K562 (cell line): ENCODE results near the gene KRT4. TPM values are rescaled to one million over a fixed set of nuclear protein-coding genes. Genes with fewer than 3 reads are reported as not detected.

ENCODE experiments used
- ATAC-seq: fragments of 200-7000 bp; cut with Tn5 transposase; 3 replicates; pipeline ENCODE4 v1.9.1; 2020; ENCODE audit warnings: moderate library complexity
- BruUV-seq: library from RNA; stranded (reverse); fragments of 400-500 nt; replicated peaks from 2 replicates; lab custom pipeline; 2021; lab: Mats Ljungman, UMichigan
- CTCF ChIA-PET: fragments of 300-600 bp; formaldehyde crosslinking; extraction: SDS; loops from one replicate; lab custom pipeline; 2021; ENCODE audit warnings: low intra/inter-chr PET ratio; lab: Yijun Ruan, JAX
- POLR2A ChIA-PET: fragments of 300-600, 350-650 bp; sonication (Branson Sonifier 250); formaldehyde crosslinking; extraction: SDS; loops from one replicate; lab custom pipeline; 2021; ENCODE audit warnings: antibody characterized with exemption, inconsistent platforms; lab: Yijun Ruan, JAX
- DNase-seq, 4 experiments: peaks; one replicate each; pipeline versions ENCODE4 v3.0.0 to v3.0.0-alpha.2; 2011 to 2018; ENCODE audit warnings: low spot score in 3 of 4, mixed read lengths in 3 of 4; ENCODE audit errors: extremely low read depth in 1 of 4
- FAIRE-seq: peaks from 2 replicates; lab custom pipeline; 2011; peaks lifted over from hg19 to GRCh38; lab: Jason Lieb, UNC
- H2AFZ ChIP-seq: 2 replicates; pipeline ENCODE4 v1.6.0; 2011; ENCODE audit warnings: low read depth, low read length, control low read depth, inconsistent platforms
- H3K27ac ChIP-seq: fragments of 200-600 bp; 3 replicates; pipeline ENCODE4 v1.8.0; 2011; ENCODE audit warnings: low read depth, mild to moderate bottlenecking, control low read depth, inconsistent platforms, low read length, moderate library complexity, mixed read lengths; ENCODE audit errors: extremely low read depth
- H3K27me3 ChIP-seq, 2 experiments: fragments of 300-600 bp in 1 of 2; 2 replicates in 1 of 2; 3 replicates in 1 of 2; pipeline versions ENCODE4 v1.6.0 to v1.8.0; 2011; ENCODE audit warnings: inconsistent platforms in 2 of 2, low read length in 2 of 2, mild to moderate bottlenecking in 1 of 2, mixed read lengths in 1 of 2, moderate library complexity in 1 of 2; ENCODE audit not compliant: control insufficient read depth in 2 of 2, insufficient read depth in 2 of 2
- H3K36me3 ChIP-seq: fragments of 300-600 bp; 3 replicates; pipeline ENCODE4 v1.8.0; 2011; ENCODE audit warnings: mild to moderate bottlenecking, low read length, inconsistent platforms; ENCODE audit not compliant: control insufficient read depth, insufficient read depth
- H3K4me1 ChIP-seq, 2 experiments: fragments of 200-600 bp in 1 of 2; replicated peaks in 1 of 2; 2 replicates in 1 of 2; 3 replicates in 1 of 2; pipeline versions ENCODE4 v1.5.1 to v1.8.0; 2011; ENCODE audit warnings: inconsistent platforms in 2 of 2, low read length in 2 of 2, mild to moderate bottlenecking in 1 of 2, mixed read lengths in 1 of 2, moderate library complexity in 1 of 2; ENCODE audit not compliant: control insufficient read depth in 2 of 2, insufficient read depth in 2 of 2
- H3K4me2 ChIP-seq: 2 replicates; pipeline ENCODE4 v1.6.1; 2011; ENCODE audit warnings: low read length, control low read depth, inconsistent platforms, mixed read lengths; ENCODE audit not compliant: insufficient read depth
- H3K4me3 ChIP-seq: fragments of 200-600 bp; sonication (generic), shearing (Covaris generic); 2 replicates; pipeline ENCODE4 v1.5.1; 2016; ENCODE audit warnings: control low read depth, inconsistent platforms
- H3K79me2 ChIP-seq: fragments of 200-600 bp; 3 replicates; pipeline ENCODE4 v1.8.0; 2011; ENCODE audit warnings: low read length, inconsistent platforms; ENCODE audit not compliant: control insufficient read depth, insufficient read depth
- H3K9ac ChIP-seq, 2 experiments: 2 replicates each; pipeline versions ENCODE4 v1.6.0 to v1.6.1; 2011; ENCODE audit warnings: low read depth in 2 of 2, low read length in 2 of 2, control low read depth in 1 of 2, inconsistent platforms in 1 of 2, mild to moderate bottlenecking in 1 of 2, mixed read lengths in 1 of 2; ENCODE audit not compliant: insufficient read depth in 1 of 2
- H3K9me1 ChIP-seq: one replicate; pipeline ENCODE4 v1.6.0; 2011; ENCODE audit warnings: inconsistent platforms, mild to moderate bottlenecking, low read length, moderate library complexity; ENCODE audit not compliant: control insufficient read depth, insufficient read depth
- H3K9me3 ChIP-seq: replicated peaks from 2 replicates; pipeline ENCODE4 v1.5.1; 2011; ENCODE audit warnings: low read depth, low read length, inconsistent platforms; ENCODE audit not compliant: control insufficient read depth, insufficient read depth
- H4K20me1 ChIP-seq: replicated peaks from 2 replicates; pipeline ENCODE4 v1.6.1; 2011; ENCODE audit warnings: low read length, inconsistent platforms, mixed read lengths; ENCODE audit not compliant: control insufficient read depth, insufficient read depth
- ATF1 ChIP-seq, 2 experiments: fragments of 450-650 bp in 1 of 2; IDR thresholded peaks; 2 replicates each; pipeline ENCODE4 v1.6.1; 2016; ENCODE audit warnings: missing compliant biosample characterization in 1 of 2, missing genetic modification characterization in 1 of 2
- CBX5 ChIP-seq: IDR thresholded peaks from 2 replicates; pipeline ENCODE4 v1.6.1; 2014; ENCODE audit warnings: low read depth, borderline replicate concordance
- DIDO1 ChIP-seq: fragments of 450-650 bp; IDR thresholded peaks from 2 replicates; pipeline ENCODE4 v1.6.1; 2016; ENCODE audit warnings: low read depth, missing biosample characterization, missing genetic modification characterization
- HDAC1 ChIP-seq, 2 experiments: fragments of 450-650 bp; IDR thresholded peaks; 2 replicates each; pipeline ENCODE4 v1.6.1; 2016 to 2017; ENCODE audit warnings: inconsistent platforms in 1 of 2, mild to moderate bottlenecking in 1 of 2, moderate library complexity in 1 of 2
- NCOA6 ChIP-seq: fragments of 450-650 bp; IDR thresholded peaks from 2 replicates; pipeline ENCODE4 v1.6.1; 2017; ENCODE audit warnings: mild to moderate bottlenecking
- WGBS: fragments of 100-300 bp; shearing (Covaris generic); methylation state at CpG from one replicate; pipeline ENCODE4 v1.1.6; 2016; ENCODE audit warnings: low coverage, mixed read lengths; ENCODE audit not compliant: insufficient coverage; ENCODE audit errors: missing lambda C conversion rate; 5-methylcytosine and 5-hydroxymethylcytosine counted together
- in situ Hi-C: fragments of 300-500 bp; cut with MboI; formaldehyde crosslinking; loops from 4 replicates; pipeline ENCODE4 v1.15.0; 2018; ENCODE audit warnings: inconsistent platforms, mixed read lengths
- intact Hi-C: fragments of 100-400 bp; cut with micrococcal nuclease; formaldehyde crosslinking; loops from 2 replicates; pipeline ENCODE4 v1.14.2; 2022
- polyA plus RNA-seq, 8 experiments: library from polyadenylated mRNA; depleted of rRNA in 4 of 8; stranded (reverse) in 5 of 8; unstranded in 3 of 8; fragments of >200 nt; fragmentation: Nextera tagmentation in 2 of 8; fragmentation: Illumina TruSeq in 1 of 8; extraction: Ambion mirVana in 2 of 8; extraction: Trizol in 1 of 8; gene quantifications; 2 replicates each; pipeline versions ENCODE4 v1.2.1 to v1.2.3, GENCODE V29; 2011 to 2014; ENCODE audit warnings: inconsistent platforms in 1 of 8, missing spikeins in 1 of 8
- total RNA-seq, 7 experiments: library from RNA; depleted of rRNA in 6 of 7; stranded (reverse); fragments of >200 nt in 6 of 7; fragmentation: Illumina TruSeq in 2 of 7; extraction: Trizol in 2 of 7; gene quantifications; 2 replicates each; pipeline versions ENCODE4 v1.2.1 to v1.2.3, GENCODE V29; 2011 to 2021; ENCODE audit warnings: low replicate concordance in 1 of 7
- TF ChIP-seq, protein P1 (sequence below): fragments of 250-450 bp; sonication (Bioruptor Pico); IDR thresholded peaks from 2 replicates; pipeline ENCODE4 v1.5.0; 2021
- TF ChIP-seq, protein P2 (sequence below): fragments of 450-650 bp; formaldehyde crosslinking; IDR thresholded peaks from 2 replicates; pipeline ENCODE4 v1.4.0; 2020; ENCODE audit warnings: mild to moderate bottlenecking, moderate library complexity
- TF ChIP-seq, protein P3 (sequence below): fragments of 250-450 bp; sonication (Bioruptor Pico); IDR thresholded peaks from 2 replicates; pipeline ENCODE4 v1.5.0; 2021; ENCODE audit warnings: mild to moderate bottlenecking, moderate library complexity

KRT4 gene
- total and polyA plus RNA-seq, 9 of the 15 experiments (the other 6 are each of a cell fraction or from before 2014, with no cell fraction given), result not detected

DNA sequence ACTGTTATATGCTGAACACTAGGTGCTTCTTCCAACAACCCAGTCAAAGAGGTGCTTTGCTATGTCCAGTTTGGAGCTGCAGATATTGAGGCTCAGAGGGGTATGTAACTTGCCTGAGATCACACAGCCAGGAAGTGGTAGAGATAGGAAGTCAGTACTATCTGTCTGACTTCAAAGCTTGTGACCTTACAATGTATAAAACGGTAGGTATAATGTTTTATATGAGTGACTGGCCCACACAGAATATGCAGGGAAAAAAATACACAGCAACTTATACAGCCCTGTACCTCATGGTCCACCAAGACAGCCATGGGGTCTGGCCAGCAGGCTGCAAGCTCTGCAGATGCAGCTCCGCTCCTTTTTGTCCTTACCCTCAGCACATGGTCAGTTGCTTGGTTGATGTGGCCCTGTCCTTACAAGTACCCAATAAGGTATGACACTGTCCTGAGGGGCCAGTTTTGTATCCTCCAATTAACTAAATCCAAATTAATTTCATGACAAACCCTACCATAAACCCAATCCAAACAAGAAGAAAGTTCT is 3.9 kb upstream of the KRT4 start:
- H3K9me3 ChIP-seq, result no peaks in the 10 kb centered on the region
- ATAC-seq (no peak), FAIRE-seq (no peak), DNase-seq (no peak)
- no peak overlapping the region for H3K4me2 ChIP-seq
- CTCF ChIA-PET, result no interaction called here
- POLR2A ChIA-PET, result interaction anchor here (0.6 kb wide), 2 partner anchors 48 to 1286 kb away, joined by 3 to 4 read pairs; no protein-coding TSS in a partner anchor
- intact Hi-C loops (no loop called here), in situ Hi-C loops (no loop called here)
- no peaks in the 10 kb centered on the region; the same call in 1 of the 2 replicates for H4K20me1 ChIP-seq
- WGBS, result 8% methylated on average over 2 of the region's 2 CpGs
- peaks cover 2% of the 10 kb centered on the region for H3K9me1 ChIP-seq
- no peak overlapping the region for H2AFZ ChIP-seq
- H3K27me3 ChIP-seq, result peaks cover 19 to 69% of the 10 kb centered on the region in 2 experiments
- H3K79me2 ChIP-seq, result no peaks in the 10 kb centered on the region
- H3K4me1 ChIP-seq, result no peaks in the 10 kb centered on the region; a peak in 3 of 5 replicates
- no peak overlapping the region for H3K9ac ChIP-seq
- H3K4me3 ChIP-seq, result no peak overlapping the region
- no TSS peak for BruUV-seq
- no peaks in the 10 kb centered on the region for H3K36me3 ChIP-seq
- no peak overlapping the region for H3K27ac ChIP-seq
- TF ChIP-seq, protein P1, sequence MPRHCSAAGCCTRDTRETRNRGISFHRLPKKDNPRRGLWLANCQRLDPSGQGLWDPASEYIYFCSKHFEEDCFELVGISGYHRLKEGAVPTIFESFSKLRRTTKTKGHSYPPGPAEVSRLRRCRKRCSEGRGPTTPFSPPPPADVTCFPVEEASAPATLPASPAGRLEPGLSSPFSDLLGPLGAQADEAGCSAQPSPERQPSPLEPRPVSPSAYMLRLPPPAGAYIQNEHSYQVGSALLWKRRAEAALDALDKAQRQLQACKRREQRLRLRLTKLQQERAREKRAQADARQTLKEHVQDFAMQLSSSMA (CRISPR knock-in tag), result no peak
- no peak for TF ChIP-seq ATF1 (CRISPR knock-in tag; IDR thresholded peaks at IDR 0.05)
- no peak for TF ChIP-seq ATF1 (tag; IDR thresholded peaks at IDR 0.05)
- TF ChIP-seq, protein P2, sequence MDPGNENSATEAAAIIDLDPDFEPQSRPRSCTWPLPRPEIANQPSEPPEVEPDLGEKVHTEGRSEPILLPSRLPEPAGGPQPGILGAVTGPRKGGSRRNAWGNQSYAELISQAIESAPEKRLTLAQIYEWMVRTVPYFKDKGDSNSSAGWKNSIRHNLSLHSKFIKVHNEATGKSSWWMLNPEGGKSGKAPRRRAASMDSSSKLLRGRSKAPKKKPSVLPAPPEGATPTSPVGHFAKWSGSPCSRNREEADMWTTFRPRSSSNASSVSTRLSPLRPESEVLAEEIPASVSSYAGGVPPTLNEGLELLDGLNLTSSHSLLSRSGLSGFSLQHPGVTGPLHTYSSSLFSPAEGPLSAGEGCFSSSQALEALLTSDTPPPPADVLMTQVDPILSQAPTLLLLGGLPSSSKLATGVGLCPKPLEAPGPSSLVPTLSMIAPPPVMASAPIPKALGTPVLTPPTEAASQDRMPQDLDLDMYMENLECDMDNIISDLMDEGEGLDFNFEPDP, result no peak
- TF ChIP-seq, protein P3, sequence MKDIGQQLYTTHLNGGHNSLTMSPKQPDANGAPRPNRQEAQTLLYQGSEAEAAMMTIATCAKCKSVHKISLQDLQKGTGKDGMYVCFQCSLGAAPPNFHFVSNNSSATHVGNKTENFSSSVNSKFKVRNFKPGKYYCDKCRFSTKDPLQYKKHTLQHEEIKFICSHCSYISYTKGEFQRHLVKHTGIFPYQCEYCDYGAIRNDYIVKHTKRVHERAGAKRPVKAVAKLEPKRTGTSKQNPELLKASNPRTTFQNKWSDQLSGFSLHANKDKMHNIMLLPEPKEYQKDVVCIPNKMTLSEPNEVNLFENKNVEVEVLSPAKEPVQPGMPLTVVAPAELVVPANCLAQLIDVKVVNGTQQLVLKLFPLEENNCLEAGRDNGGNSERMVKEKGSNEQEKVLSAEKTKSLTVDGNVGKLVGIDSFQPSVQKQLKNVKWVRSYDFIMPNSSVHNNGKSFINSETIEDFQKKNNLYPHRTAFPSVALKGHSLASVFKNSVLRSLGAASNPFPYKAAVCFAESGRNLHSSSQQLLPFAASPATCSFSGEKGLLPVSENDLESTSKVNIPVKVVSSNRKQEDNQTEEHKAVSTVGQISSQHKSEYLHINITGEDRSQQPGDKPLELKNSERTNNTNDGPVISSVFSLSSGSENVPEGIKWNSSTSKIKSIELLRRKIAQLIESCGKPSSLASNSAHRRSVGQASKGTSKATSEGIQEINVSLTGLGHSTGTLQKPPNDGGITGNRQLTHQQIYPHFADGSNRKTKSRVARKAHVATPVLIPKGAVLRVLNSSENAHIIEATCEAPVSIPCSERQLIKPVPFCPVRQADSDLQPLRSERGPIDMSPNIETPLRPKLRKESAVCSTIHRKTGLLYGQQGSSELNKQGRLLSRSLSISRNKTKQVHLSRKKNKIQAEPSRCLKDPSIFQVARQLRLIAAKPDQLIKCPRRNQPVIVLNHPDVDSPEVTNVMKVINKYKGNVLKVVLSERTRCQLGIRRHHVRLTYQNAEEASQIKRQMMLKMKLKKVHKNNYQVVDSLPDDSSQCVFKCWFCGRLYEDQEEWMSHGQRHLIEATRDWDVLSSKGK (CRISPR knock-in tag), result no peak
- TF ChIP-seq HDAC1 (IDR thresholded peaks at IDR 0.05), result no peak
- no peak for TF ChIP-seq DIDO1 (tag)
- TF ChIP-seq NCOA6, result no peak
- TF ChIP-seq CBX5, result no peak
